CD4-positive, alpha-beta memory T cell (primary cell): ENCODE results near the gene NR2F2. TPM values are rescaled to one million over a fixed set of nuclear protein-coding genes. Genes with fewer than 3 reads are reported as not detected.

ENCODE experiments used
- CTCF ChIA-PET: fragments of 350-600 bp; sonication (Branson Sonifier 250); formaldehyde crosslinking; loops from one replicate; lab custom pipeline; 2021; ENCODE audit warnings: inconsistent platforms; ENCODE audit not compliant: partially characterized antibody; lab: Charles Lee
- POLR2A ChIA-PET: fragments of 350-600 bp; sonication (Branson Sonifier 250); formaldehyde crosslinking; loops from one replicate; lab custom pipeline; 2021; ENCODE audit not compliant: partially characterized antibody; lab: Charles Lee
- DNase-seq, 5 donors: peaks; one replicate each; pipeline versions ENCODE4 v3.0.0 to v3.0.0-alpha.2; 2020 to 2022; ENCODE audit warnings: mixed read lengths in 1 of 5
- H3K27ac ChIP-seq: one replicate; pipeline ENCODE4 v1.7.0; 2013; ENCODE audit warnings: low read depth, low read length
- H3K27me3 ChIP-seq: 2 replicates; pipeline ENCODE4 v1.7.0; 2013; ENCODE audit warnings: mild to moderate bottlenecking, low read length, moderate library complexity; ENCODE audit not compliant: insufficient read depth
- H3K36me3 ChIP-seq: 2 replicates; pipeline ENCODE4 v1.7.0; 2013; ENCODE audit warnings: mild to moderate bottlenecking, low read length, moderate library complexity; ENCODE audit not compliant: insufficient read depth
- H3K4me1 ChIP-seq: 2 replicates; pipeline ENCODE4 v1.7.0; 2013; ENCODE audit warnings: mild to moderate bottlenecking, low read length, moderate library complexity; ENCODE audit not compliant: insufficient read depth
- H3K4me3 ChIP-seq, 2 donors: one replicate each; pipeline ENCODE4 v1.7.0; 2013; ENCODE audit warnings: low read length in 2 of 2, mild to moderate bottlenecking in 1 of 2
- H3K9me3 ChIP-seq, 2 donors: one replicate each; pipeline ENCODE4 v1.7.0; 2013; ENCODE audit warnings: low read length in 2 of 2, control low read depth in 1 of 2; ENCODE audit not compliant: control insufficient read depth in 1 of 2
- H3K27ac Mint-ChIP-seq, 7 donors: one replicate each; pipeline ENCODE4 v1.8.0; 2020 to 2021; ENCODE audit warnings: mixed read lengths in 7 of 7, mild to moderate bottlenecking in 6 of 7, inconsistent platforms in 3 of 7, moderate library complexity in 3 of 7
- H3K27me3 Mint-ChIP-seq, 2 donors: one replicate each; pipeline ENCODE4 v1.8.0; 2020 to 2021; ENCODE audit warnings: mixed read lengths in 2 of 2
- H3K36me3 Mint-ChIP-seq, 2 donors: one replicate each; pipeline ENCODE4 v1.8.0; 2020 to 2021; ENCODE audit warnings: mixed read lengths in 2 of 2, inconsistent platforms in 1 of 2, mild to moderate bottlenecking in 1 of 2
- H3K4me1 Mint-ChIP-seq, 4 donors: one replicate each; pipeline ENCODE4 v1.8.0; 2020 to 2021; ENCODE audit warnings: mixed read lengths in 4 of 4, mild to moderate bottlenecking in 1 of 4
- H3K4me3 Mint-ChIP-seq, 8 donors: one replicate each; pipeline ENCODE4 v1.8.0; 2020 to 2021; ENCODE audit warnings: mixed read lengths in 8 of 8, mild to moderate bottlenecking in 7 of 8, moderate library complexity in 6 of 8, inconsistent platforms in 3 of 8
- H3K9me3 Mint-ChIP-seq, 8 donors: one replicate each; pipeline ENCODE4 v1.8.0; 2020 to 2021; ENCODE audit warnings: mixed read lengths in 8 of 8, mild to moderate bottlenecking in 5 of 8, inconsistent platforms in 3 of 8, moderate library complexity in 1 of 8
- intact Hi-C: fragments of 100-400 bp; cut with micrococcal nuclease; formaldehyde crosslinking; loops from one replicate; pipeline ENCODE4 v1.15.1; 2023
- polyA plus RNA-seq, 2 donors: library from polyadenylated mRNA; unstranded; fragments of 300-500 nt; fragmentation: Illumina TruSeq; gene quantifications; one replicate each; pipeline ENCODE4 v1.2.3, GENCODE V29; 2021
- total RNA-seq, 2 experiments: library from RNA; stranded (reverse); gene quantifications; one replicate each; pipeline ENCODE4 v1.2.3, GENCODE V29; 2021

The NR2F2 gene
- total and polyA plus RNA-seq, 4 experiments from 2014 or later: not detected

GRCh38 chr15:96337365-96338023 is 7.0 kb downstream of the NR2F2 start:
- Mint-ChIP-seq H3K27me3 (peaks cover 54 to 55% of the 10 kb centered on the region in 2 donors), H3K36me3 (peaks cover 0 to 5% of the 10 kb centered on the region in 2 donors), H3K4me3 (peak overlapping the region in 1 of 8 donors; percentile 16), H3K27ac (no peak overlapping the region), H3K4me1 (peaks cover 0 to 8% (median 3%) of the 10 kb centered on the region in 4 donors), H3K9me3 (peaks cover 0 to 41% (median 22%) of the 10 kb centered on the region in 8 donors)
- CTCF ChIA-PET: no interaction called here
- no peak for DNase-seq
- Histone ChIP-seq H3K4me3 (no peak overlapping the region), H3K9me3 (no peaks in the 10 kb centered on the region), H3K4me1 (peaks cover 3% of the 10 kb centered on the region), H3K27me3 (peaks cover 14% of the 10 kb centered on the region), H3K36me3 (no peaks in the 10 kb centered on the region), H3K27ac (no peak overlapping the region)
- POLR2A ChIA-PET: no interaction called here
- intact Hi-C loops: no loop called here

GRCh38 chr15:96338074-96338765 is 7.7 kb downstream of the NR2F2 start:
- no peak overlapping the region for H3K27ac ChIP-seq
- peaks cover 0 to 5% of the 10 kb centered on the region in 2 donors for H3K36me3 Mint-ChIP-seq
- POLR2A ChIA-PET: no interaction called here
- no peaks in the 10 kb centered on the region for H3K9me3 ChIP-seq
- peaks cover 0 to 4% (median 0%) of the 10 kb centered on the region in 4 donors for H3K4me1 Mint-ChIP-seq
- no peaks in the 10 kb centered on the region for H3K36me3 ChIP-seq
- peaks cover 3% of the 10 kb centered on the region for H3K4me1 ChIP-seq
- no peak overlapping the region for H3K4me3 ChIP-seq
- H3K9me3 Mint-ChIP-seq: peaks cover 0 to 46% (median 24%) of the 10 kb centered on the region in 8 donors
- H3K4me3 Mint-ChIP-seq: no peak overlapping the region
- H3K27me3 Mint-ChIP-seq: peaks cover 59 to 60% of the 10 kb centered on the region in 2 donors
- H3K27me3 ChIP-seq: peaks cover 15% of the 10 kb centered on the region
- CTCF ChIA-PET: interaction anchor here (0.6 kb wide), 1 partner anchor 506 kb away, joined by 3 read pairs; no protein-coding TSS in a partner anchor
- no peak overlapping the region for H3K27ac Mint-ChIP-seq
- intact Hi-C loops: no loop called here
- no peak for DNase-seq

GRCh38 chr15:96338766-96339618 is 8.5 kb downstream of the NR2F2 start:
- no peaks in the 10 kb centered on the region for H3K36me3 ChIP-seq
- ChIA-PET POLR2A (no interaction called here), CTCF (interaction anchor here (0.6 kb wide), 1 partner anchor 507 kb away, joined by 3 read pairs; no protein-coding TSS in a partner anchor)
- intact Hi-C loops: no loop called here
- Mint-ChIP-seq H3K4me3 (no peak overlapping the region), H3K9me3 (peaks cover 0 to 50% (median 24%) of the 10 kb centered on the region in 8 donors), H3K36me3 (peaks cover 0 to 5% of the 10 kb centered on the region in 2 donors), H3K27me3 (peaks cover 58 to 61% of the 10 kb centered on the region in 2 donors), H3K27ac (no peak overlapping the region), H3K4me1 (peaks cover 0 to 4% (median 0%) of the 10 kb centered on the region in 4 donors)
- H3K4me3 ChIP-seq: no peak overlapping the region
- H3K27me3 ChIP-seq: peaks cover 9% of the 10 kb centered on the region
- H3K9me3 ChIP-seq: no peaks in the 10 kb centered on the region
- H3K4me1 ChIP-seq: no peaks in the 10 kb centered on the region
- DNase-seq: no peak
- H3K27ac ChIP-seq: no peak overlapping the region

GRCh38 chr15:96339619-96340347 is 9.3 kb downstream of the NR2F2 start:
- no peak overlapping the region for H3K4me3 ChIP-seq
- Mint-ChIP-seq H3K4me3 (peak overlapping the region in 1 of 8 donors; percentile 41), H3K27ac (no peak overlapping the region), H3K9me3 (peaks cover 0 to 52% (median 25%) of the 10 kb centered on the region in 8 donors), H3K27me3 (peaks cover 62 to 64% of the 10 kb centered on the region in 2 donors), H3K4me1 (peaks cover 0 to 4% (median 0%) of the 10 kb centered on the region in 4 donors), H3K36me3 (peaks cover 0 to 5% of the 10 kb centered on the region in 2 donors)
- H3K9me3 ChIP-seq: no peaks in the 10 kb centered on the region
- H3K36me3 ChIP-seq: no peaks in the 10 kb centered on the region
- no peaks in the 10 kb centered on the region for H3K4me1 ChIP-seq
- H3K27me3 ChIP-seq: peaks cover 8% of the 10 kb centered on the region
- DNase-seq: no peak
- no peak overlapping the region for H3K27ac ChIP-seq
- CTCF ChIA-PET: no interaction called here
- intact Hi-C loops: no loop called here
- POLR2A ChIA-PET: no interaction called here

GRCh38 chr15:96340348-96340597 is 9.8 kb downstream of the NR2F2 start:
- Mint-ChIP-seq H3K4me3 (peak overlapping the region in 1 of 8 donors; percentile 41), H3K27ac (no peak overlapping the region)
- POLR2A ChIA-PET: no interaction called here

GRCh38 chr15:96340598-96341512 is 10.4 kb downstream of the NR2F2 start:
- H3K36me3 Mint-ChIP-seq: peaks cover 0 to 9% of the 10 kb centered on the region in 2 donors
- H3K4me1 ChIP-seq: no peaks in the 10 kb centered on the region
- no peak overlapping the region for H3K4me3 Mint-ChIP-seq
- H3K27ac Mint-ChIP-seq: no peak overlapping the region
- no peak overlapping the region for H3K4me3 ChIP-seq
- peaks cover 0 to 11% (median under 1%) of the 10 kb centered on the region in 4 donors for H3K4me1 Mint-ChIP-seq
- no peak overlapping the region for H3K27ac ChIP-seq
- H3K9me3 Mint-ChIP-seq: peaks cover 0 to 48% (median 28%) of the 10 kb centered on the region in 8 donors
- no peak for DNase-seq
- no peaks in the 10 kb centered on the region for H3K36me3 ChIP-seq
- peaks cover 14% of the 10 kb centered on the region for H3K27me3 ChIP-seq
- ChIA-PET CTCF (no interaction called here), POLR2A (no interaction called here)
- no peaks in the 10 kb centered on the region for H3K9me3 ChIP-seq
- peaks cover 62 to 69% of the 10 kb centered on the region in 2 donors for H3K27me3 Mint-ChIP-seq
- intact Hi-C loops: no loop called here

More at GRCh38 chr15:96340348-96340597, 9.8 kb downstream of the NR2F2 start:
- Histone ChIP-seq H3K9me3 (no peaks in the 10 kb centered on the region), H3K27me3 (peaks cover 11% of the 10 kb centered on the region), H3K4me3 (no peak overlapping the region), H3K27ac (no peak overlapping the region), H3K4me1 (no peaks in the 10 kb centered on the region), H3K36me3 (no peaks in the 10 kb centered on the region)
- H3K4me1 Mint-ChIP-seq: peaks cover 0 to 7% (median 0%) of the 10 kb centered on the region in 4 donors
- intact Hi-C loops: no loop called here
- H3K36me3 Mint-ChIP-seq: peaks cover 0 to 5% of the 10 kb centered on the region in 2 donors
- no peak for DNase-seq
- H3K27me3 Mint-ChIP-seq: peaks cover 62 to 65% of the 10 kb centered on the region in 2 donors
- H3K9me3 Mint-ChIP-seq: peaks cover 0 to 52% (median 26%) of the 10 kb centered on the region in 8 donors
- CTCF ChIA-PET: no interaction called here
